Body of pancreas (tissue), 4 donors: ENCODE data around the gene PNLIPRP1.

ENCODE experiments used
- CTCF ChIP-seq, 7 experiments: fragments of 450-650 bp in 4 of 7; fragments of 200-600 bp in 3 of 7; sonication (generic) in 3 of 7; IDR thresholded peaks; one replicate each; pipeline ENCODE4 v1.5.1; 2016 to 2019; ENCODE audit warnings: antibody characterized with exemption in 7 of 7
- POLR2A ChIP-seq, 3 donors: fragments of 450-650 bp; IDR thresholded peaks; one replicate each; pipeline ENCODE4 v1.6.1; 2016; ENCODE audit warnings: antibody characterized with exemption in 3 of 3, mild to moderate bottlenecking in 2 of 3

- TF ChIP-seq POLR2A (IDR thresholded peaks at IDR 0.05) (no peak), CTCF (IDR thresholded peaks at IDR 0.05) (no peak)
Observed at GRCh38 chr10:116653885-116654284, 63.1 kb downstream of the PNLIPRP1 start.
